ENCODE data around the gene TSPAN17. TPM values are rescaled to one million over a fixed set of nuclear protein-coding genes. Genes with fewer than 3 reads are reported as not detected.

TSPAN17 gene
- total and polyA plus RNA-seq, 9 of the 15 experiments (the other 6 are each of a cell fraction or from before 2014, with no cell fraction given), result 0.73 to 58.3 (median 34.5) TPM

GRCh38 chr5:176644294-176644693 lies 3.0 kb upstream of the TSPAN17 start:
- intact Hi-C loops (cut with micrococcal nuclease), result loop anchor here (10.0 kb wide), 1 partner anchor 69 kb away; no protein-coding TSS in a partner anchor
- POLR2A ChIA-PET, result no interaction called here
- H3K36me3 ChIP-seq (ENCODE audit: control insufficient read depth, insufficient read depth, low read length), result no peaks in the 10 kb centered on the region
- peak; percentile 67 for FAIRE-seq
- CTCF ChIA-PET (ENCODE audit: low intra/inter-chr PET ratio), result no interaction called here
- DNase-seq (ENCODE audit: extremely low read depth in 1 of 4, low spot score in 3 of 4), result peak in 1 of 4 experiments; percentile 38
- no peak for ATAC-seq
- H3K9ac ChIP-seq (ENCODE audit: insufficient read depth in 1 of 2, low read depth in 2 of 2, low read length in 2 of 2), result peak overlapping the region in 1 of 2 experiments; percentile 69; a peak in 1 of 4 replicates
- in situ Hi-C loops (cut with MboI), result no loop called here
- H3K4me3 ChIP-seq, result no peak overlapping the region
- WGBS (ENCODE audit: insufficient coverage, low coverage, missing lambda C conversion rate), result 27% methylated on average over 9 of the region's 9 CpGs
- H2AFZ ChIP-seq (ENCODE audit: low read depth, low read length), result peak overlapping the region; percentile 62; the same call in 1 of the 2 replicates
- 0 out of 5 replicates have a peak, but pooled peaks cover 0 to 3% of the 10 kb centered on the region in 2 experiments for H3K27me3 ChIP-seq (ENCODE audit: control insufficient read depth in 2 of 2, insufficient read depth in 2 of 2, low read length in 2 of 2)
- TF ChIP-seq SETDB1 (IDR thresholded peaks at IDR 0.05; ENCODE audit: low read length) (no peak), SUPT5H (IDR thresholded peaks at IDR 0.05) (no peak), RFX5 (IDR thresholded peaks at IDR 0.05; ENCODE audit: low read depth, low read length) (no peak), MGA (IDR thresholded peaks at IDR 0.05) (no peak), NRF1 (conservative IDR thresholded peaks at IDR 0.05 in 1 of 2, IDR thresholded peaks at IDR 0.05 in 1 of 2) (no peak), CHCHD3 (CRISPR knock-in tag; IDR thresholded peaks at IDR 0.05) (no peak)
- H3K79me2 ChIP-seq (ENCODE audit: control insufficient read depth, insufficient read depth, low read length), result peaks cover 19% of the 10 kb centered on the region
- no TSS peak for BruUV-seq (replicated peaks)
- H4K20me1 ChIP-seq (replicated peaks; ENCODE audit: control insufficient read depth, insufficient read depth, low read length), result peaks cover 4% of the 10 kb centered on the region; the same call in 1 of the 2 replicates
- no peak overlapping the region for H3K27ac ChIP-seq (ENCODE audit: extremely low read depth, low read depth, low read length)
- H3K4me2 ChIP-seq (ENCODE audit: insufficient read depth, low read length), result no peak overlapping the region
- H3K9me3 ChIP-seq (replicated peaks; ENCODE audit: control insufficient read depth, insufficient read depth, low read depth, low read length), result no peaks in the 10 kb centered on the region
- H3K9me1 ChIP-seq (ENCODE audit: control insufficient read depth, insufficient read depth, low read length), result no peaks in the 10 kb centered on the region
- H3K4me1 ChIP-seq (replicated peaks in 1 of 2; ENCODE audit: control insufficient read depth in 2 of 2, insufficient read depth in 2 of 2, low read length in 2 of 2), result peaks cover 35 to 62% of the 10 kb centered on the region in 2 experiments
